H9 (cell line): ENCODE data around the gene EIF4G2. TPM values are rescaled to one million over a fixed set of nuclear protein-coding genes. Genes with fewer than 3 reads are reported as not detected.

Experiments
- DNase-seq: peaks from one replicate; pipeline ENCODE4 v3.0.0-alpha.2; 2017
- H2AFZ ChIP-seq: one replicate; pipeline ENCODE4 v1.6.1; 2013; ENCODE audit warnings: mild to moderate bottlenecking, low read length, control low read depth, moderate library complexity
- H2AK5ac ChIP-seq: 2 replicates; pipeline ENCODE4 v1.6.1; 2013; ENCODE audit warnings: low read length, control low read depth, mixed read lengths; ENCODE audit not compliant: insufficient read length
- H2BK120ac ChIP-seq: one replicate; pipeline ENCODE4 v1.6.1; 2013; ENCODE audit warnings: low read depth, mild to moderate bottlenecking, low read length, control low read depth, inconsistent platforms; ENCODE audit not compliant: poor library complexity, severe bottlenecking
- H2BK12ac ChIP-seq: 2 replicates; pipeline ENCODE4 v1.6.1; 2013; ENCODE audit warnings: low read length, control low read depth, mixed read lengths, low read depth; ENCODE audit not compliant: insufficient read length
- H2BK15ac ChIP-seq: 2 replicates; pipeline ENCODE4 v1.6.1; 2013; ENCODE audit warnings: low read depth, low read length, control low read depth
- H2BK20ac ChIP-seq: one replicate; pipeline ENCODE4 v1.6.1; 2013; ENCODE audit warnings: low read depth, mild to moderate bottlenecking, low read length, control low read depth, inconsistent platforms; ENCODE audit not compliant: poor library complexity, severe bottlenecking
- H2BK5ac ChIP-seq: 2 replicates; pipeline ENCODE4 v1.6.1; 2013; ENCODE audit warnings: low read length, control low read depth, mixed read lengths; ENCODE audit not compliant: insufficient read length
- H3K14ac ChIP-seq: 2 replicates; pipeline ENCODE4 v1.6.1; 2013; ENCODE audit warnings: low read length, control low read depth; ENCODE audit not compliant: insufficient read depth
- H3K18ac ChIP-seq: 2 replicates; pipeline ENCODE4 v1.6.1; 2013; ENCODE audit warnings: low read depth, mild to moderate bottlenecking, mixed read lengths, low read length, control low read depth; ENCODE audit not compliant: insufficient read length
- H3K23ac ChIP-seq: 2 replicates; pipeline ENCODE4 v1.6.1; 2013; ENCODE audit warnings: low read length, control low read depth, mixed read lengths, low read depth; ENCODE audit not compliant: insufficient read length
- H3K23me2 ChIP-seq: 2 replicates; pipeline ENCODE4 v1.6.1; 2013; ENCODE audit warnings: low read depth, mild to moderate bottlenecking, mixed read lengths, low read length, control low read depth; ENCODE audit not compliant: insufficient read length, poor library complexity, severe bottlenecking
- H3K27ac ChIP-seq: 2 replicates; pipeline ENCODE4 v1.5.1; 2013; ENCODE audit warnings: low read length, control low read depth, mixed read lengths, low read depth; ENCODE audit not compliant: insufficient read length
- H3K27me3 ChIP-seq: 2 replicates; pipeline ENCODE4 v1.6.1; 2013; ENCODE audit warnings: low read length, control low read depth, inconsistent platforms; ENCODE audit not compliant: insufficient read depth
- H3K4ac ChIP-seq: 2 replicates; pipeline ENCODE4 v1.6.1; 2013; ENCODE audit warnings: low read depth, mild to moderate bottlenecking, control low read depth, inconsistent platforms, low read length, moderate library complexity
- H3K4me1 ChIP-seq: 2 replicates; pipeline ENCODE4 v1.6.1; 2013; ENCODE audit warnings: low read length, control low read depth, inconsistent platforms; ENCODE audit not compliant: insufficient read depth
- H3K4me2 ChIP-seq: 2 replicates; pipeline ENCODE4 v1.6.1; 2013; ENCODE audit warnings: low read length, control low read depth, mixed read lengths; ENCODE audit not compliant: insufficient read length, insufficient read depth
- H3K56ac ChIP-seq: 2 replicates; pipeline ENCODE4 v1.6.1; 2013; ENCODE audit warnings: low read depth, mild to moderate bottlenecking, mixed read lengths, low read length, control low read depth; ENCODE audit not compliant: insufficient read length
- H3K79me1 ChIP-seq: 2 replicates; pipeline ENCODE4 v1.6.1; 2013; ENCODE audit warnings: low read depth, mild to moderate bottlenecking, moderate library complexity, low read length, control low read depth, inconsistent platforms; ENCODE audit not compliant: insufficient read depth, poor library complexity, severe bottlenecking
- H3K79me2 ChIP-seq: 2 replicates; pipeline ENCODE4 v1.6.1; 2013; ENCODE audit warnings: low read length, control low read depth, inconsistent platforms; ENCODE audit not compliant: insufficient read depth
- H3K9ac ChIP-seq: 2 replicates; pipeline ENCODE4 v1.6.1; 2013; ENCODE audit warnings: low read length, control low read depth, mixed read lengths; ENCODE audit not compliant: insufficient read length; ENCODE audit errors: extremely low read depth
- H3K9me3 ChIP-seq: one replicate; pipeline ENCODE4 v1.6.1; 2013; ENCODE audit warnings: low read depth, low read length, inconsistent platforms; ENCODE audit not compliant: control insufficient read depth
- H3T11ph ChIP-seq: one replicate; pipeline ENCODE4 v1.6.1; 2013; ENCODE audit warnings: mild to moderate bottlenecking, low read length, control low read depth, inconsistent platforms
- H4K20me1 ChIP-seq: one replicate; pipeline ENCODE4 v1.6.1; 2013; ENCODE audit not compliant: control insufficient read depth, insufficient read length, insufficient read depth
- H4K5ac ChIP-seq: 2 replicates; pipeline ENCODE4 v1.6.1; 2013; ENCODE audit warnings: low read depth, mild to moderate bottlenecking, mixed read lengths, low read length, control low read depth; ENCODE audit not compliant: insufficient read length
- H4K8ac ChIP-seq: replicated peaks from 2 replicates; pipeline ENCODE4 v1.6.1; 2013; ENCODE audit warnings: low read length, control low read depth, mixed read lengths, low read depth; ENCODE audit not compliant: insufficient read length
- H4K91ac ChIP-seq: 2 replicates; pipeline ENCODE4 v1.6.1; 2013; ENCODE audit warnings: low read depth, mild to moderate bottlenecking, moderate library complexity, mixed read lengths, low read length, control low read depth; ENCODE audit not compliant: insufficient read length
- H3K27ac Mint-ChIP-seq, 3 experiments: 2 replicates in 2 of 3; 3 replicates in 1 of 3; pipeline ENCODE4 v1.8.0; 2020 to 2021; ENCODE audit warnings: mixed read lengths in 3 of 3, mild to moderate bottlenecking in 1 of 3, moderate library complexity in 1 of 3
- H3K27me3 Mint-ChIP-seq: 2 replicates; pipeline ENCODE4 v1.8.0; 2021; ENCODE audit warnings: low read depth, mild to moderate bottlenecking, moderate library complexity, mixed read lengths
- H3K36me3 Mint-ChIP-seq, 3 experiments: 2 replicates in 2 of 3; 3 replicates in 1 of 3; pipeline ENCODE4 v1.8.0; 2020 to 2021; ENCODE audit warnings: low read depth in 3 of 3, mixed read lengths in 3 of 3; ENCODE audit not compliant: insufficient read depth in 1 of 3
- H3K4me1 Mint-ChIP-seq, 2 experiments: 2 replicates each; pipeline ENCODE4 v1.8.0; 2020; ENCODE audit warnings: mixed read lengths in 2 of 2
- H3K4me3 Mint-ChIP-seq, 2 experiments: 2 replicates in 1 of 2; 3 replicates in 1 of 2; pipeline ENCODE4 v1.8.0; 2020 to 2021; ENCODE audit warnings: mild to moderate bottlenecking in 2 of 2, mixed read lengths in 2 of 2, moderate library complexity in 1 of 2
- H3K9me3 Mint-ChIP-seq, 2 experiments: 2 replicates in 1 of 2; 3 replicates in 1 of 2; pipeline ENCODE4 v1.8.0; 2020; ENCODE audit warnings: mild to moderate bottlenecking in 2 of 2, mixed read lengths in 2 of 2, moderate library complexity in 1 of 2
- WGBS: extraction: QIAGEN DNeasy Blood & Tissue Kit; methylation state at CpG from one replicate; pipeline ENCODE4 v1.1.7; 2013; ENCODE audit warnings: missing lambda C conversion rate, low lambda C conversion rate, mixed read lengths; ENCODE audit not compliant: insufficient read length; ENCODE audit errors: extremely low coverage; 5-methylcytosine and 5-hydroxymethylcytosine counted together
- total RNA-seq: library from RNA; stranded (reverse); gene quantifications from 2 replicates; pipeline ENCODE4 v1.2.1, GENCODE V29; 2021
- TF ChIP-seq, protein P1 (sequence below): fragments of 200-600 bp; sonication (generic); conservative IDR thresholded peaks from 3 replicates; pipeline ENCODE4 v1.8.0; 2021; ENCODE audit warnings: antibody characterized with exemption, mild to moderate bottlenecking

Gene EIF4G2
- total RNA-seq, 1 experiment from 2014 or later, result 1,013 TPM

DNA sequence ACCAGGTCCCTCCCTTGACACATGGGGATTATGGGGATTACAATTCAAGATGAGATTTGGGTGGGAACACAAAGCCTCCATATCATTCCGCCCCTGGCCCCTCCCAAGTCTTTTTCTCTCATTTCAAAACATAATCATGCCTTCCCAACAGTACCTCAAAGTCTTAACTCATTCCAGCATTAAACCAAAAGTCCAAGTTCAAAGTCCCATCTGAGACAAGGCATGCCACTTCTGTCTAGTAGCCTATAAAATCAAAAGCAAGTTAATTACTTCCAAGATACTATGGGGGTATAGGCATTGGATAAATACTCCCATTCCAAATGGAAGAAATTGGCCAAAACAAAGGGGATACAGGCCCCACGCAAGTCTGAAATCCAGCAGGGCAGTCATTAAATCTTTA lies 19.7 kb upstream of the EIF4G2 start:
- H3K56ac ChIP-seq, result no peak overlapping the region

More for the DNA sequence above, 19.7 kb upstream of the EIF4G2 start:
- H3K36me3 Mint-ChIP-seq, result peaks cover 0 to 6% (median 0%) of the 10 kb centered on the region in 3 experiments; a peak in 2 of 7 replicates
- Histone ChIP-seq H4K20me1 (no peaks in the 10 kb centered on the region), H3K27me3 (no peaks in the 10 kb centered on the region), H3K79me2 (no peaks in the 10 kb centered on the region), H3K14ac (no peak overlapping the region), H3K4ac (no peak overlapping the region), H2BK120ac (no peak overlapping the region), H3K23me2 (no peaks in the 10 kb centered on the region), H2BK20ac (no peak overlapping the region), H2BK12ac (no peak overlapping the region), H4K91ac (no peak overlapping the region), H3K23ac (no peak overlapping the region), H2AFZ (no peak overlapping the region), H3K79me1 (no peaks in the 10 kb centered on the region), H2AK5ac (no peak overlapping the region), H4K5ac (no peak overlapping the region), H4K8ac (no peak overlapping the region), H3K27ac (no peak overlapping the region), H2BK15ac (no peak overlapping the region), H3K18ac (no peak overlapping the region), H3K9me3 (no peaks in the 10 kb centered on the region), H3K4me1 (no peaks in the 10 kb centered on the region), H3K4me2 (no peak overlapping the region), H3T11ph (no peak overlapping the region), H3K9ac (no peak overlapping the region), H2BK5ac (no peak overlapping the region)
- no peak for DNase-seq
- peaks cover 5% of the 10 kb centered on the region in 2 experiments; a peak in 4 of 5 replicates for H3K9me3 Mint-ChIP-seq
- TF ChIP-seq, protein P1, sequence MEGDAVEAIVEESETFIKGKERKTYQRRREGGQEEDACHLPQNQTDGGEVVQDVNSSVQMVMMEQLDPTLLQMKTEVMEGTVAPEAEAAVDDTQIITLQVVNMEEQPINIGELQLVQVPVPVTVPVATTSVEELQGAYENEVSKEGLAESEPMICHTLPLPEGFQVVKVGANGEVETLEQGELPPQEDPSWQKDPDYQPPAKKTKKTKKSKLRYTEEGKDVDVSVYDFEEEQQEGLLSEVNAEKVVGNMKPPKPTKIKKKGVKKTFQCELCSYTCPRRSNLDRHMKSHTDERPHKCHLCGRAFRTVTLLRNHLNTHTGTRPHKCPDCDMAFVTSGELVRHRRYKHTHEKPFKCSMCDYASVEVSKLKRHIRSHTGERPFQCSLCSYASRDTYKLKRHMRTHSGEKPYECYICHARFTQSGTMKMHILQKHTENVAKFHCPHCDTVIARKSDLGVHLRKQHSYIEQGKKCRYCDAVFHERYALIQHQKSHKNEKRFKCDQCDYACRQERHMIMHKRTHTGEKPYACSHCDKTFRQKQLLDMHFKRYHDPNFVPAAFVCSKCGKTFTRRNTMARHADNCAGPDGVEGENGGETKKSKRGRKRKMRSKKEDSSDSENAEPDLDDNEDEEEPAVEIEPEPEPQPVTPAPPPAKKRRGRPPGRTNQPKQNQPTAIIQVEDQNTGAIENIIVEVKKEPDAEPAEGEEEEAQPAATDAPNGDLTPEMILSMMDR, result no peak
- no CpG with 5 or more reads among the region's 2 CpGs for WGBS
- H3K27me3 Mint-ChIP-seq, result no peaks in the 10 kb centered on the region; the same call in none of the 2 replicates
- H3K27ac Mint-ChIP-seq, result peak overlapping the region in 1 of 3 experiments; percentile 3; a peak in 1 of 7 replicates
- no peak overlapping the region for H3K4me3 Mint-ChIP-seq
- no peaks in the 10 kb centered on the region for H3K4me1 Mint-ChIP-seq
